H1 (cell line): ENCODE results near the gene C22orf42. TPM values are rescaled to one million over a fixed set of nuclear protein-coding genes. Genes with fewer than 3 reads are reported as not detected.

Experiments used
- CTCF ChIA-PET: fragments of 300-600 bp; sonication (Branson Sonifier 250); formaldehyde crosslinking; loops from one replicate; lab custom pipeline; 2021; ENCODE audit not compliant: partially characterized antibody; lab: Charles Lee
- POLR2A ChIA-PET: fragments of 300-600 bp; sonication (Branson Sonifier 250); formaldehyde crosslinking; loops from one replicate; lab custom pipeline; 2021; ENCODE audit warnings: inconsistent platforms; ENCODE audit not compliant: partially characterized antibody; lab: Charles Lee
- DNase-seq, 2 experiments: peaks; one replicate each; pipeline versions ENCODE4 v3.0.0 to v3.0.0-alpha.2; 2010 to 2022; ENCODE audit warnings: low spot score in 2 of 2, low read depth in 1 of 2, mixed read lengths in 1 of 2
- FAIRE-seq: peaks from 2 replicates; lab custom pipeline; 2011; peaks lifted over from hg19 to GRCh38; lab: Jason Lieb, UNC
- H2AFZ ChIP-seq: 2 replicates; pipeline ENCODE4 v1.8.1; 2012; ENCODE audit warnings: low read length, inconsistent platforms
- H2AK5ac ChIP-seq: 2 replicates; pipeline ENCODE4 v1.6.1; 2013; ENCODE audit warnings: low read depth, low read length
- H2BK120ac ChIP-seq: replicated peaks from 2 replicates; pipeline ENCODE3; 2013; ENCODE audit warnings: low read depth, low read length, inconsistent platforms
- H2BK12ac ChIP-seq: 2 replicates; pipeline ENCODE4 v1.6.1; 2013; ENCODE audit warnings: low read depth, low read length
- H2BK15ac ChIP-seq: 2 replicates; pipeline ENCODE4 v1.6.1; 2013; ENCODE audit warnings: low read length
- H2BK20ac ChIP-seq: 2 replicates; pipeline ENCODE4 v1.6.1; 2013; ENCODE audit warnings: low read length
- H2BK5ac ChIP-seq: 2 replicates; pipeline ENCODE4 v1.6.1; 2013; ENCODE audit warnings: low read depth, low read length
- H3K14ac ChIP-seq: 2 replicates; pipeline ENCODE4 v1.6.1; 2013; ENCODE audit warnings: inconsistent platforms; ENCODE audit not compliant: insufficient read length
- H3K18ac ChIP-seq: 2 replicates; pipeline ENCODE4 v1.6.1; 2013; ENCODE audit warnings: low read length; ENCODE audit errors: extremely low read depth
- H3K23ac ChIP-seq: 2 replicates; pipeline ENCODE4 v1.6.1; 2013; ENCODE audit warnings: inconsistent platforms; ENCODE audit not compliant: insufficient read length
- H3K23me2 ChIP-seq: 2 replicates; pipeline ENCODE4 v1.6.1; 2013; ENCODE audit warnings: low read depth, low read length
- H3K27ac ChIP-seq: 2 replicates; pipeline ENCODE4 v1.6.1; 2011; ENCODE audit warnings: low read depth, low read length, inconsistent platforms
- H3K27me3 ChIP-seq, 4 experiments: replicated peaks in 1 of 4; 1 replicate in 1 of 4; 2 replicates in 3 of 4; pipeline versions ENCODE4 v1.6.1 to v1.8.1; 2011 to 2013; ENCODE audit warnings: low read length in 3 of 4, mild to moderate bottlenecking in 3 of 4, inconsistent platforms in 2 of 4, mixed read lengths in 2 of 4, moderate library complexity in 1 of 4; ENCODE audit not compliant: control insufficient read depth in 3 of 4, insufficient read depth in 3 of 4; ENCODE audit errors: extremely low read depth in 1 of 4
- H3K36me3 ChIP-seq, 4 experiments: 2 replicates each; pipeline versions ENCODE4 v1.6.1 to v1.8.1; 2011 to 2013; ENCODE audit warnings: mild to moderate bottlenecking in 4 of 4, low read length in 3 of 4, moderate library complexity in 2 of 4, control low read depth in 1 of 4, inconsistent platforms in 1 of 4; ENCODE audit not compliant: insufficient read depth in 4 of 4, control insufficient read depth in 2 of 4
- H3K4ac ChIP-seq: replicated peaks from 2 replicates; pipeline ENCODE3; 2013; ENCODE audit warnings: low read length, low read depth, mixed read lengths, inconsistent platforms; ENCODE audit not compliant: insufficient read length
- H3K4me1 ChIP-seq, 4 experiments: replicated peaks in 1 of 4; 1 replicate in 1 of 4; 2 replicates in 3 of 4; pipeline versions ENCODE4 v1.6.1 to v1.8.1; 2011 to 2013; ENCODE audit warnings: low read length in 3 of 4, inconsistent platforms in 2 of 4, mixed read lengths in 1 of 4; ENCODE audit not compliant: insufficient read depth in 4 of 4, control insufficient read depth in 3 of 4
- H3K4me2 ChIP-seq, 2 experiments: 2 replicates each; pipeline versions ENCODE4 v1.6.1 to v1.8.1; 2011 to 2013; ENCODE audit warnings: low read depth in 2 of 2, low read length in 2 of 2, control low read depth in 1 of 2, inconsistent platforms in 1 of 2, mild to moderate bottlenecking in 1 of 2; ENCODE audit not compliant: insufficient read depth in 1 of 2
- H3K4me3 ChIP-seq, 4 experiments: fragments of 200-600, 300-600 bp in 1 of 4; sonication (generic), shearing (Covaris generic), sonication (Bioruptor Twin) in 1 of 4; 2 replicates each; pipeline versions ENCODE4 v1.5.1 to v1.8.1; 2011 to 2016; ENCODE audit warnings: low read length in 4 of 4, low read depth in 3 of 4, control low read depth in 2 of 4, inconsistent platforms in 2 of 4, mild to moderate bottlenecking in 2 of 4, mixed read lengths in 1 of 4, moderate library complexity in 1 of 4; ENCODE audit not compliant: insufficient read depth in 2 of 4; ENCODE audit errors: extremely low read depth in 1 of 4
- H3K56ac ChIP-seq: replicated peaks from 2 replicates; pipeline ENCODE3; 2013; ENCODE audit warnings: low read depth, mild to moderate bottlenecking, mixed read lengths, low read length, inconsistent platforms; ENCODE audit not compliant: insufficient read length
- H3K79me1 ChIP-seq: 2 replicates; pipeline ENCODE4 v1.6.1; 2013; ENCODE audit warnings: low read depth, low read length, control low read depth
- H3K79me2 ChIP-seq, 2 experiments: 2 replicates each; pipeline versions ENCODE4 v1.6.1 to v1.8.1; 2012 to 2013; ENCODE audit warnings: low read length in 2 of 2, mild to moderate bottlenecking in 2 of 2, inconsistent platforms in 1 of 2; ENCODE audit not compliant: insufficient read depth in 2 of 2, control insufficient read depth in 1 of 2
- H3K9ac ChIP-seq, 4 experiments: replicated peaks in 1 of 4; 1 replicate in 1 of 4; 2 replicates in 3 of 4; pipeline versions ENCODE4 v1.6.1 to v1.8.1; 2011 to 2013; ENCODE audit warnings: low read depth in 3 of 4, low read length in 3 of 4, control low read depth in 2 of 4, mild to moderate bottlenecking in 2 of 4, moderate library complexity in 2 of 4, inconsistent platforms in 1 of 4; ENCODE audit errors: extremely low read depth in 1 of 4
- H3K9me3 ChIP-seq, 2 experiments: 2 replicates each; pipeline versions ENCODE4 v1.6.1 to v1.8.1; 2012 to 2013; ENCODE audit warnings: mild to moderate bottlenecking in 2 of 2, moderate library complexity in 2 of 2, control low read depth in 1 of 2, inconsistent platforms in 1 of 2, low read depth in 1 of 2, low read length in 1 of 2, mixed read lengths in 1 of 2; ENCODE audit not compliant: insufficient read depth in 2 of 2
- H4K20me1 ChIP-seq, 2 experiments: replicated peaks in 1 of 2; 2 replicates each; pipeline versions ENCODE3 to v1.8.1; 2011 to 2013; ENCODE audit warnings: inconsistent platforms in 2 of 2, low read length in 2 of 2, mild to moderate bottlenecking in 1 of 2; ENCODE audit not compliant: insufficient read depth in 2 of 2, control insufficient read depth in 1 of 2
- H4K5ac ChIP-seq: 2 replicates; pipeline ENCODE4 v1.6.1; 2013; ENCODE audit warnings: low read length, low read depth, mixed read lengths, inconsistent platforms; ENCODE audit not compliant: insufficient read length
- H4K8ac ChIP-seq: 2 replicates; pipeline ENCODE4 v1.8.0; 2013; ENCODE audit warnings: mild to moderate bottlenecking, moderate library complexity, low read length, inconsistent platforms; ENCODE audit not compliant: insufficient read depth; ENCODE audit errors: extremely low read depth
- H4K91ac ChIP-seq: replicated peaks from 2 replicates; pipeline ENCODE3; 2013; ENCODE audit warnings: low read length, mixed read lengths, inconsistent platforms; ENCODE audit not compliant: insufficient read length
- ATF3 ChIP-seq: IDR thresholded peaks from 2 replicates; pipeline ENCODE4 v1.6.1; 2011; ENCODE audit warnings: low read depth, mild to moderate bottlenecking, low read length; ENCODE audit not compliant: insufficient read depth
- CBX5 ChIP-seq: fragments of 300-800, 300-1000 bp; sonication (generic); IDR thresholded peaks from 2 replicates; pipeline ENCODE4 v1.7.1; 2016; ENCODE audit warnings: antibody characterized with exemption, low read length, low read depth
- CHD2 ChIP-seq: IDR thresholded peaks from 2 replicates; pipeline ENCODE4 v1.6.1; 2012; ENCODE audit warnings: low read length, improper control_type of control experiment
- EGR1 ChIP-seq: IDR thresholded peaks from 2 replicates; pipeline ENCODE4 v1.6.1; 2011; ENCODE audit warnings: low read depth, low read length, borderline replicate concordance
- FOSL1 ChIP-seq: IDR thresholded peaks from 2 replicates; pipeline ENCODE4 v1.6.1; 2011; ENCODE audit warnings: mild to moderate bottlenecking, low read depth, low read length, moderate library complexity; ENCODE audit not compliant: insufficient read depth
- GABPA ChIP-seq: IDR thresholded peaks from 2 replicates; pipeline ENCODE4 v1.6.1; 2011; ENCODE audit warnings: mild to moderate bottlenecking, low read length, moderate library complexity, borderline replicate concordance; ENCODE audit not compliant: insufficient read depth
- MAFK ChIP-seq: IDR thresholded peaks from 2 replicates; pipeline ENCODE4 v1.6.1; 2012; ENCODE audit warnings: low read depth, mild to moderate bottlenecking, improper control_type of control experiment, low read length
- MAX ChIP-seq: IDR thresholded peaks from 2 replicates; pipeline ENCODE4 v1.6.1; 2012; ENCODE audit warnings: inconsistent platforms
- PHF8 ChIP-seq: fragments of 200-600 bp; sonication (generic); conservative IDR thresholded peaks from 2 replicates; pipeline ENCODE4 v1.7.1; 2012; ENCODE audit warnings: low read depth, mild to moderate bottlenecking, inconsistent platforms, low read length, moderate library complexity
- SIRT6 ChIP-seq: IDR thresholded peaks from one replicate; pipeline ENCODE4 v1.7.1; 2012; ENCODE audit warnings: low read length, inconsistent platforms
- SP1 ChIP-seq: IDR thresholded peaks from 2 replicates; pipeline ENCODE4 v1.6.1; 2011; ENCODE audit warnings: low read depth, low read length
- SRF ChIP-seq: IDR thresholded peaks from 2 replicates; pipeline ENCODE4 v1.6.1; 2011; ENCODE audit warnings: mild to moderate bottlenecking, low read depth, low read length, moderate library complexity
- SUZ12 ChIP-seq: fragments of 200-600 bp; sonication (generic); IDR thresholded peaks from 2 replicates; pipeline ENCODE4 v1.6.1; 2012; ENCODE audit warnings: mild to moderate bottlenecking, inconsistent platforms, low read length, moderate library complexity, mixed read lengths
- TAF7 ChIP-seq: optimal IDR thresholded peaks from 2 replicates; pipeline ENCODE3; 2011; ENCODE audit warnings: low read depth, mild to moderate bottlenecking, inconsistent platforms, low read length, moderate library complexity, borderline replicate concordance
- ZNF274 ChIP-seq: IDR thresholded peaks from 2 replicates; pipeline ENCODE4 v1.7.0; 2012; ENCODE audit warnings: low read length, borderline replicate concordance; ENCODE audit errors: extremely low read depth
- WGBS, 2 experiments: shearing (Covaris generic) in 1 of 2; methylation state at CpG; one replicate each; pipeline versions ENCODE4 v1.1.6 to v1.1.7; 2013 to 2015; ENCODE audit warnings: low lambda C conversion rate in 2 of 2, mixed read lengths in 2 of 2, inconsistent platforms in 1 of 2, low coverage in 1 of 2, missing lambda C conversion rate in 1 of 2; ENCODE audit not compliant: insufficient replicate concordance in 2 of 2, insufficient coverage in 1 of 2, insufficient read length in 1 of 2; ENCODE audit errors: extremely low coverage in 1 of 2, missing lambda C conversion rate in 1 of 2; 5-methylcytosine and 5-hydroxymethylcytosine counted together
- polyA plus RNA-seq, 7 experiments: library from polyadenylated mRNA; depleted of rRNA in 3 of 7; stranded (reverse) in 5 of 7; unstranded in 2 of 7; fragments of >200 nt in 5 of 7; fragments of 200-250 nt in 2 of 7; gene quantifications; 1 replicate in 5 of 7; 2 replicates in 1 of 7; 4 replicates in 1 of 7; pipeline versions ENCODE4 v1.2.1 to v1.2.3, GENCODE V29; 2011 to 2013; ENCODE audit warnings: missing spikeins in 2 of 7, mixed read lengths in 2 of 7
- total RNA-seq: library from RNA; stranded (reverse); fragmentation: NEBNext Ultra II Directional; extraction: Animal tissue kit (Norgen Biotek cat#: 25700); gene quantifications from 2 replicates; pipeline ENCODE4 v1.2.1, GENCODE V29; 2021

C22orf42 gene
- total and polyA plus RNA-seq, 2 of the 8 experiments (the other 6 are each of a cell fraction or from before 2014, with no cell fraction given): 0.50 TPM; not detected in 1

GRCh38 chr22:32183625-32184024 lies 24.5 kb upstream of the C22orf42 start:
- Histone ChIP-seq H2BK20ac (no peak overlapping the region), H3K27ac (no peak overlapping the region), H2BK120ac (no peak overlapping the region), H2AFZ (no peak overlapping the region), H3K27me3 (peaks cover 0 to 4% (median under 1%) of the 10 kb centered on the region in 4 experiments; a peak in 3 of 7 replicates)
- CTCF ChIA-PET: no interaction called here
- TF ChIP-seq SP1 (no peak), SIRT6 (no peak), SRF (no peak), TAF7 (no peak), MAFK (no peak), SUZ12 (no peak), CBX5 (no peak), CHD2 (no peak), MAX (no peak), FOSL1 (no peak), EGR1 (no peak), PHF8 (no peak), ATF3 (no peak), GABPA (no peak), ZNF274 (no peak)
- TF ChIP-seq, all 59 proteins: peak for 0
- H3K4me3 ChIP-seq: no peak overlapping the region
- H3K9me3 ChIP-seq: no peaks in the 10 kb centered on the region
- no peak overlapping the region for H4K5ac ChIP-seq
- no peaks in the 10 kb centered on the region for H4K20me1 ChIP-seq
- H2BK5ac ChIP-seq: no peak overlapping the region
- peaks cover 0 to 3% (median 0%) of the 10 kb centered on the region in 4 experiments; a peak in 1 of 7 replicates for H3K4me1 ChIP-seq
- FAIRE-seq (no peak), DNase-seq (no peak)
- no peak overlapping the region for H3K18ac ChIP-seq
- H3K36me3 ChIP-seq: no peaks in the 10 kb centered on the region
- no peak overlapping the region for H3K56ac ChIP-seq
- H3K79me2 ChIP-seq: no peaks in the 10 kb centered on the region
- H3K23ac ChIP-seq: no peak overlapping the region
- no peak overlapping the region for H2BK12ac ChIP-seq
- POLR2A ChIA-PET: no interaction called here
- H3K23me2 ChIP-seq: no peaks in the 10 kb centered on the region
- H3K4me2 ChIP-seq: no peak overlapping the region
- no peaks in the 10 kb centered on the region for H3K79me1 ChIP-seq
- no peak overlapping the region for H2BK15ac ChIP-seq
- no peak overlapping the region for H3K9ac ChIP-seq
- H2AK5ac ChIP-seq: no peak overlapping the region
- no peak overlapping the region for H4K8ac ChIP-seq
- H4K91ac ChIP-seq: no peak overlapping the region
- H3K14ac ChIP-seq: no peak overlapping the region
- WGBS, 2 experiments: 78% methylated on average over 3 of the region's 3 CpGs; no CpG with 5 or more reads in 1 of the 2 experiments
- no peak overlapping the region for H3K4ac ChIP-seq
